ENCODE measurements around the gene RAPGEF4. TPM values are rescaled to one million over a fixed set of nuclear protein-coding genes. Genes with fewer than 3 reads are reported as not detected.

The RAPGEF4 gene
- polyA plus RNA-seq, 3 donors, result not detected

- Histone ChIP-seq H3K9me3 (replicated peaks in 1 of 2; ENCODE audit: control insufficient read depth in 1 of 2, insufficient read depth in 1 of 2, low read length in 2 of 2) (no peaks in the 10 kb centered on the region), H3K4me2 (replicated peaks; ENCODE audit: extremely low read depth, low read length, poor library complexity, severe bottlenecking) (no peak overlapping the region), H3K36me3 (replicated peaks in 1 of 2; ENCODE audit: control insufficient read depth in 1 of 2, insufficient read depth in 2 of 2, low read length in 2 of 2) (no peaks in the 10 kb centered on the region), H3K27me3 (ENCODE audit: control insufficient read depth in 2 of 2, insufficient read depth in 2 of 2, low read length in 2 of 2) (peaks cover 4 to 10% of the 10 kb centered on the region in 2 donors), H3K27ac (ENCODE audit: low read depth in 1 of 2, low read length in 2 of 2) (no peak overlapping the region), H2AFZ (ENCODE audit: insufficient read depth, low read depth, low read length, poor library complexity, severe bottlenecking) (no peak overlapping the region), H3K9ac (ENCODE audit: insufficient read depth, low read length, poor library complexity, severe bottlenecking) (no peak overlapping the region), H3K79me2 (ENCODE audit: insufficient read depth, low read length) (no peaks in the 10 kb centered on the region), H4K20me1 (ENCODE audit: insufficient read depth, low read length) (no peaks in the 10 kb centered on the region), H3K4me3 (replicated peaks in 1 of 3; ENCODE audit: low read depth in 2 of 3, low read length in 3 of 3) (no peak overlapping the region), H3K4me1 (ENCODE audit: control insufficient read depth in 1 of 2, insufficient read depth in 2 of 2, low read length in 2 of 2) (no peaks in the 10 kb centered on the region)
- DNase-seq, result no peak
- WGBS (ENCODE audit: insufficient coverage), result 98% methylated on average over 4 of the region's 4 CpGs
- H3K27ac Mint-ChIP-seq, result no peak overlapping the region
- H3K9me3 Mint-ChIP-seq, result peaks cover 0 to 2% (median 0%) of the 10 kb centered on the region in 7 donors
- H3K36me3 Mint-ChIP-seq, result no peaks in the 10 kb centered on the region
- intact Hi-C loops (cut with micrococcal nuclease), result no loop called here
- peaks cover 12 to 37% (median 23%) of the 10 kb centered on the region in 3 donors for H3K27me3 Mint-ChIP-seq (ENCODE audit: low read depth in 3 of 3)
- no peak overlapping the region for H3K4me3 Mint-ChIP-seq
- no peaks in the 10 kb centered on the region for H3K4me1 Mint-ChIP-seq
- no peak for TF ChIP-seq CTCF (IDR thresholded peaks at IDR 0.05)
Observed at GRCh38 chr2:172896661-172897081, 161.0 kb downstream of the RAPGEF4 start.

DNA sequence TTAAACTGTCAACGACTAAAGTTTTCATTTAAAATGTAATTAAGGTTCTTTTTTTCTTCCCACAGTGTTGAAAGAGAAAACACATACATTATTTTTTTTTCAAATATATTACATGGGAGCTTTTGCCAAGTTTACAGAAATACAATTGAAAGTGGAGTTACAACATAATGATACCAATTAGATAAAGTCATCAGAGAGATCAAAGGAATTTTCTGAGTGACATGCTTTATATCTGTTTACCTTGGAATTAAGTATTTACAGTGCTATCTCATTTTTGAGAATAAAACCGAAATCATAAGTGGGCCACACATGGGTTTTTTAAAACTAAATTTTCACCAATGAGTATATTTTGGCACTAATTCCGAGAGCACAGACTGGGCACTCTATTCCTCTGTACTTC, 165.2 kb downstream of the RAPGEF4 start:
- Mint-ChIP-seq H3K36me3 (no peaks in the 10 kb centered on the region), H3K27me3 (ENCODE audit: low read depth in 3 of 3) (peaks cover 9 to 13% (median 10%) of the 10 kb centered on the region in 3 donors), H3K9me3 (peaks cover 0 to 2% (median 0%) of the 10 kb centered on the region in 7 donors), H3K4me1 (no peaks in the 10 kb centered on the region), H3K4me3 (no peak overlapping the region), H3K27ac (no peak overlapping the region)
- no peak overlapping the region for H3K4me2 ChIP-seq (replicated peaks; ENCODE audit: extremely low read depth, low read length, poor library complexity, severe bottlenecking)
- no CpG with 5 or more reads among the region's 3 CpGs for WGBS (ENCODE audit: insufficient coverage)
- peaks cover 0 to 5% of the 10 kb centered on the region in 2 donors for H3K27me3 ChIP-seq (ENCODE audit: control insufficient read depth in 2 of 2, insufficient read depth in 2 of 2, low read length in 2 of 2)
- H3K36me3 ChIP-seq (replicated peaks in 1 of 2; ENCODE audit: control insufficient read depth in 1 of 2, insufficient read depth in 2 of 2, low read length in 2 of 2), result no peaks in the 10 kb centered on the region
- H3K79me2 ChIP-seq (ENCODE audit: insufficient read depth, low read length), result no peaks in the 10 kb centered on the region
- H3K9ac ChIP-seq (ENCODE audit: insufficient read depth, low read length, poor library complexity, severe bottlenecking), result no peak overlapping the region
- no peak overlapping the region for H3K4me3 ChIP-seq (replicated peaks in 1 of 3; ENCODE audit: low read depth in 2 of 3, low read length in 3 of 3)
- no peaks in the 10 kb centered on the region for H3K4me1 ChIP-seq (ENCODE audit: control insufficient read depth in 1 of 2, insufficient read depth in 2 of 2, low read length in 2 of 2)
- intact Hi-C loops (cut with micrococcal nuclease), result no loop called here
- no peak overlapping the region for H2AFZ ChIP-seq (ENCODE audit: insufficient read depth, low read depth, low read length, poor library complexity, severe bottlenecking)
- no peak overlapping the region for H3K27ac ChIP-seq (ENCODE audit: low read depth in 1 of 2, low read length in 2 of 2)
- TF ChIP-seq CTCF (IDR thresholded peaks at IDR 0.05), result no peak
- H4K20me1 ChIP-seq (ENCODE audit: insufficient read depth, low read length), result no peaks in the 10 kb centered on the region
- H3K9me3 ChIP-seq (replicated peaks in 1 of 2; ENCODE audit: control insufficient read depth in 1 of 2, insufficient read depth in 1 of 2, low read length in 2 of 2), result no peaks in the 10 kb centered on the region
- no peak for DNase-seq
